IMR-90 (cell line): ENCODE measurements around the gene NRAS.

Experiments used
- CEBPB ChIP-seq: IDR thresholded peaks from 2 replicates; pipeline ENCODE4 v1.6.1; 2012; ENCODE audit warnings: low read depth, low read length, improper control_type of control experiment
- CHD1 ChIP-seq: IDR thresholded peaks from 2 replicates; pipeline ENCODE4 v1.6.1; 2012; ENCODE audit warnings: low read depth, low read length, improper control_type of control experiment
- CTCF ChIP-seq: conservative IDR thresholded peaks from 2 replicates; pipeline ENCODE4 v1.5.1; 2012; ENCODE audit warnings: mild to moderate bottlenecking, low read depth, low read length, improper control_type of control experiment
- MXI1 ChIP-seq: IDR thresholded peaks from 2 replicates; pipeline ENCODE4 v1.6.1; 2012; ENCODE audit warnings: low read depth, mild to moderate bottlenecking, low read length, moderate library complexity, borderline replicate concordance
- POLR2A ChIP-seq: IDR thresholded peaks from 2 replicates; pipeline ENCODE4 v1.6.1; 2012; ENCODE audit warnings: mild to moderate bottlenecking, low read depth, low read length
- RAD21 ChIP-seq: IDR thresholded peaks from 2 replicates; pipeline ENCODE4 v1.6.1; 2012; ENCODE audit warnings: low read length, improper control_type of control experiment
- RCOR1 ChIP-seq: IDR thresholded peaks from 2 replicates; pipeline ENCODE4 v1.6.1; 2012; ENCODE audit warnings: mild to moderate bottlenecking, low read length, improper control_type of control experiment; ENCODE audit not compliant: insufficient replicate concordance
- SMC3 ChIP-seq: fragments of 150-350 bp; IDR thresholded peaks from 2 replicates; pipeline ENCODE4 v1.6.1; 2016; ENCODE audit warnings: low read depth, mild to moderate bottlenecking, antibody characterized with exemption, low read length, moderate library complexity
- USF2 ChIP-seq: fragments of 150-350 bp; IDR thresholded peaks from 2 replicates; pipeline ENCODE4 v1.6.1; 2017; ENCODE audit warnings: mild to moderate bottlenecking, antibody characterized with exemption, low read length, low read depth

- TF ChIP-seq CTCF, result no peak
- TF ChIP-seq MXI1, result no peak
- no peak for TF ChIP-seq SMC3
- no peak for TF ChIP-seq POLR2A
- no peak for TF ChIP-seq CHD1
- no peak for TF ChIP-seq RAD21
- TF ChIP-seq CEBPB, result no peak
- no peak for TF ChIP-seq RCOR1
- TF ChIP-seq USF2, result no peak
These were observed 3.9 kb upstream of the NRAS start for GRCh38 chr1:114720492-114720891.
